ENCODE data around the gene TRMT112. TPM values are rescaled to one million over a fixed set of nuclear protein-coding genes. Genes with fewer than 3 reads are reported as not detected.

Gene TRMT112
- total and polyA plus RNA-seq, 2 of the 8 experiments (the other 6 are each of a cell fraction or from before 2014, with no cell fraction given): 300 to 650 TPM

- Histone ChIP-seq H3K14ac (ENCODE audit: insufficient read length) (no peak within 1 kb of the TSS), H3K9ac (replicated peaks in 1 of 4; ENCODE audit: extremely low read depth in 1 of 4, low read depth in 3 of 4, low read length in 3 of 4) (no peak within 1 kb of the TSS), H4K91ac (replicated peaks; ENCODE audit: insufficient read length, low read length) (no peak within 1 kb of the TSS), H3K4me2 (ENCODE audit: insufficient read depth in 1 of 2, low read depth in 2 of 2, low read length in 2 of 2) (peak within 1 kb of the TSS; percentile 20 to 88), H3K9me3 (ENCODE audit: insufficient read depth in 2 of 2, low read depth in 1 of 2, low read length in 1 of 2) (no peaks in the 10 kb centered on the region), H4K5ac (ENCODE audit: insufficient read length, low read depth, low read length) (no peak within 1 kb of the TSS), H3K4me1 (replicated peaks in 1 of 4; ENCODE audit: control insufficient read depth in 3 of 4, insufficient read depth in 4 of 4, low read length in 3 of 4) (peaks cover 0 to 9% (median 2%) of the 10 kb centered on the region in 4 experiments; a peak in 5 of 7 replicates), H3K4ac (replicated peaks; ENCODE audit: insufficient read length, low read depth, low read length) (no peak within 1 kb of the TSS), H2BK15ac (ENCODE audit: low read length) (no peak within 1 kb of the TSS), H2BK5ac (ENCODE audit: low read depth, low read length) (no peak within 1 kb of the TSS), H3K36me3 (ENCODE audit: control insufficient read depth in 2 of 4, insufficient read depth in 4 of 4, low read length in 3 of 4) (peaks cover 0 to 9% (median 0%) of the 10 kb centered on the region in 4 experiments; a peak in 1 of 8 replicates), H3K4me3 (ENCODE audit: extremely low read depth in 1 of 4, insufficient read depth in 2 of 4, low read depth in 3 of 4, low read length in 4 of 4) (peak within 1 kb of the TSS; percentile 21 to 64 (median 34)), H3K23ac (ENCODE audit: insufficient read length) (no peak within 1 kb of the TSS), H3K27me3 (replicated peaks in 1 of 4; ENCODE audit: control insufficient read depth in 3 of 4, extremely low read depth in 1 of 4, insufficient read depth in 3 of 4, low read length in 3 of 4) (peaks cover 58 to 73% (median 71%) of the 10 kb centered on the region in 4 experiments), H3K79me2 (ENCODE audit: control insufficient read depth in 1 of 2, insufficient read depth in 2 of 2, low read length in 2 of 2) (no peaks in the 10 kb centered on the region), H3K23me2 (ENCODE audit: low read depth, low read length) (peaks cover 5% of the 10 kb centered on the region; the same call in 1 of the 2 replicates), H2BK20ac (ENCODE audit: low read length) (no peak within 1 kb of the TSS), H3K18ac (ENCODE audit: extremely low read depth, low read length) (no peak within 1 kb of the TSS), H3K79me1 (ENCODE audit: low read depth, low read length) (no peaks in the 10 kb centered on the region), H4K20me1 (replicated peaks in 1 of 2; ENCODE audit: control insufficient read depth in 1 of 2, insufficient read depth in 2 of 2, low read length in 2 of 2) (peaks cover 5 to 25% of the 10 kb centered on the region in 2 experiments), H4K8ac (ENCODE audit: extremely low read depth, insufficient read depth, low read length) (no peak within 1 kb of the TSS; the same call in 1 of the 2 replicates), H2BK120ac (replicated peaks; ENCODE audit: low read depth, low read length) (no peak within 1 kb of the TSS), H3K27ac (ENCODE audit: low read depth, low read length) (no peak within 1 kb of the TSS), H3K56ac (replicated peaks; ENCODE audit: insufficient read length, low read depth, low read length) (no peak within 1 kb of the TSS), H2AK5ac (ENCODE audit: low read depth, low read length) (no peak within 1 kb of the TSS), H2BK12ac (ENCODE audit: low read depth, low read length) (0 out of 2 replicates have a peak within 1 kb of the TSS, but pooled peaks have one; percentile 23), H2AFZ (ENCODE audit: low read length) (peak within 1 kb of the TSS; percentile 18; the same call in 1 of the 2 replicates)
- TF ChIP-seq SUZ12 (IDR thresholded peaks at IDR 0.05; ENCODE audit: low read length): peak; percentile 30; the same call in 1 of the 2 replicates
- no peak for TF ChIP-seq TCF12 (IDR thresholded peaks at IDR 0.05; ENCODE audit: low read depth, low read length)
- no peak for TF ChIP-seq SIN3A (conservative IDR thresholded peaks at IDR 0.05 in 1 of 2, IDR thresholded peaks at IDR 0.05 in 1 of 2; ENCODE audit: low read depth in 1 of 2, low read length in 2 of 2)
- TF ChIP-seq SP2 (IDR thresholded peaks at IDR 0.05; ENCODE audit: low read length): no peak
- no peak for TF ChIP-seq TEAD4 (IDR thresholded peaks at IDR 0.05; ENCODE audit: low read depth, low read length)
- peak; percentile 63 for TF ChIP-seq EZH2 (IDR thresholded peaks at IDR 0.05; ENCODE audit: low read depth, low read length, severe bottlenecking)
- TF ChIP-seq EGR1 (IDR thresholded peaks at IDR 0.05; ENCODE audit: borderline replicate concordance, low read depth, low read length): no peak
- no peak for TF ChIP-seq KDM5A (IDR thresholded peaks at IDR 0.05; ENCODE audit: low read length)
- DNase-seq (ENCODE audit: low read depth in 1 of 2, low spot score in 2 of 2) (peak in 1 of 2 experiments; percentile 73), FAIRE-seq (no peak)
- ChIA-PET CTCF (ENCODE audit: partially characterized antibody) (interaction anchor here (0.8 to 11.4 kb wide), 4 partner anchors 11 to 211 kb away, joined by 3 to 134 read pairs (median 6); partner anchors contain the start of genes CATSPERZ, ESRRA, NUDT22 and TRPT1), POLR2A (ENCODE audit: partially characterized antibody) (interaction anchor here (1.1 to 2.8 kb wide), 4 partner anchors 14 to 43 kb away, joined by 3 to 10 read pairs (median 5); no protein-coding TSS in a partner anchor)
- WGBS, 2 experiments (ENCODE audit: extremely low coverage in 1 of 2, insufficient coverage in 1 of 2, insufficient read length in 1 of 2, insufficient replicate concordance in 2 of 2, low coverage in 1 of 2, low lambda C conversion rate in 2 of 2, missing lambda C conversion rate in 1 of 2): 6% methylated on average over 8 of the region's 45 CpGs; no CpG with 5 or more reads in 1 of the 2 experiments
Measured at GRCh38 chr11:64291262-64291751, 26.1 kb downstream of the TRMT112 start, which contains the start of gene KCNK4. Gene KCNK4, plus strand, starts transcription at chr11:64291302. Its CDS starts 1,717 bp downstream, at chr11:64293019.
